HG02973 (cell line): ENCODE results near the gene POTEG.
"Not testable (repeated sequence)": the region's sequence is repeated elsewhere in the genome, so short reads cannot be mapped to it uniquely, and the experiment has no call there.

Source experiments
- ATAC-seq: cut with Tn5 transposase; IDR thresholded peaks from one replicate; pipeline ENCODE4 v1.9.1; 2021; ENCODE audit warnings: moderate library complexity; ENCODE audit not compliant: unreplicated experiment

POTEG gene

GRCh38 chr14:19434241-19434640 is at the start of gene POTEG:
Gene POTEG, minus strand, starts transcription at chr14:19434341. Its CDS starts 52 bp downstream, at chr14:19434289.
- ATAC-seq = not testable (repeated sequence)

DNA sequence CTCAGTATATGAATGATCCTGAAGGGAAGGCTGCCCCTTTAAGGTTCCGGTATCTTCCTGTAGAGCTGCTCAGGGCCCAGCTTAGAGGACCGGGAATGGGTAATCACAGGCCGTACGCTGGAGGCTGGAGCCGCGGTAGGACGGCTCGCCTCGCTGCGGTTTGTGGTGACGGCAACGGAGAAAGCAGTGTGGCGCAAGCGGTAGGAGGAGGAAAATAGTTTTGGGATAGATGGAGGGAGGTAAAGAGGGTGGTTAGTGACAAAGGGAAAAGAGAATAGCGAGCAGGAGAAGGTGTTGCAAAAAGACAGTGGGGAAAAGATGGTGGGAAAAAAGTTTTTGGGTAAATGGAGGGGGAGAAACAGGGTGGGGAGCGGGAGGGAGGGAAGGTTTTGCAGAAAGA is 48.0 kb upstream of the POTEG start:
- not testable (repeated sequence) for ATAC-seq

GRCh38 chr14:19481421-19481820 is 47.3 kb upstream of the POTEG start:
- ATAC-seq = not testable (repeated sequence)

DNA sequence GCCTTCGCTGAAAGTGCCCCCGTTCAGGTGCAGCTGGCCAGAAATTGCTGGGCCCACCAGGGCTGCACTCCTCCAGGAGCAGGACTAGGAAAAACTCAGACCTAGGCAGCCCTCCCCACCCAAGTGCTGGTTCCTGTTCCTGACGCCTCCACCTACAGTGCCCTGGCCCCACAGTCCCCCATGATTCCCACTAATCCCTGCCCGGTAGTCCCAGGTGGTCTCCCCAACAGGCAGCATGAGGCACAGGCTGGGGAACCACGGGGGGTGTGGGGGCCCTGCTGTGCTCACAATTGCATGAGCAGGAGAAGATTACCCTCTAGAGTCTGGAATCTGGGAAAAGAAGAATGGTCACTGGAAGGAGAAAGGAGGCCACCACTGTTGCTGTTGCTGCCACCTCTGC is 46.4 kb upstream of the POTEG start:
- ATAC-seq = not testable (repeated sequence)

DNA sequence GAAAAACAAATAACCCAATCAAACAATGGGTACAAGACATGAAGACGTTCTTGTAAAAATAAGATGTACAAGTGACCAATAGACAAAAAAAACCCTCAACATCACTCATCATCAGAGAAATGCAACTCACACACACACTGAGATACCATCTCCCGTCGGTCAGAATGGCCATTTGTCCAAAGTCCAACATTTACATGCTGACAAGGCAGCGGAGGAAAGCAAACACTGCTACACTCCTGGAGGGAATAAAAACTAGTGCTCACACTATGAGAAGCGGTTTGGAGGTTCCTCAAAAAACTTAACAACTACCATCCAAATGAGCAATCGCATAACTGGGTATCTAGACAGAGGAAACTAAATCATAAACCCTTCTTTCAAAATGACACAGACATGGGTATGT is 11.6 kb upstream of the POTEG start:
- not testable (repeated sequence) for ATAC-seq

- ATAC-seq = not testable (repeated sequence)
These were observed 5.7 kb upstream of the POTEG start for GRCh38 chr14:19439826-19440225.

- ATAC-seq = not testable (repeated sequence)
These were observed 5.1 kb upstream of the POTEG start for GRCh38 chr14:19439219-19439618.

DNA sequence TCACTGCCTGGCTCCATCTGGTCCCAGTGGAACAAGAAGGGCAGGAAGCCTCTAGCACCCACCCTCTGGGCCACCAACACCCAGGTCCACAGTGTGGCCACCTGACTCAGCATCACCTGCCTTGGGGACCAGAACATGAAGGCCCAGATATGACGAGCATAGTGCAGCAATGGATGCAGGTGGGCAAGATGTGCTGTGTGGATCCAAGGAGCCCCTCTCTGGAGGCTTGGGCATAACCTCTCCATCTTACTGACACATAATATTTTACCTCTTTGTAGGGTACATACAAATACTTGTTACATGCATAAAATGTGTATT is 2.9 kb upstream of the POTEG start:
- not testable (repeated sequence) for ATAC-seq

DNA sequence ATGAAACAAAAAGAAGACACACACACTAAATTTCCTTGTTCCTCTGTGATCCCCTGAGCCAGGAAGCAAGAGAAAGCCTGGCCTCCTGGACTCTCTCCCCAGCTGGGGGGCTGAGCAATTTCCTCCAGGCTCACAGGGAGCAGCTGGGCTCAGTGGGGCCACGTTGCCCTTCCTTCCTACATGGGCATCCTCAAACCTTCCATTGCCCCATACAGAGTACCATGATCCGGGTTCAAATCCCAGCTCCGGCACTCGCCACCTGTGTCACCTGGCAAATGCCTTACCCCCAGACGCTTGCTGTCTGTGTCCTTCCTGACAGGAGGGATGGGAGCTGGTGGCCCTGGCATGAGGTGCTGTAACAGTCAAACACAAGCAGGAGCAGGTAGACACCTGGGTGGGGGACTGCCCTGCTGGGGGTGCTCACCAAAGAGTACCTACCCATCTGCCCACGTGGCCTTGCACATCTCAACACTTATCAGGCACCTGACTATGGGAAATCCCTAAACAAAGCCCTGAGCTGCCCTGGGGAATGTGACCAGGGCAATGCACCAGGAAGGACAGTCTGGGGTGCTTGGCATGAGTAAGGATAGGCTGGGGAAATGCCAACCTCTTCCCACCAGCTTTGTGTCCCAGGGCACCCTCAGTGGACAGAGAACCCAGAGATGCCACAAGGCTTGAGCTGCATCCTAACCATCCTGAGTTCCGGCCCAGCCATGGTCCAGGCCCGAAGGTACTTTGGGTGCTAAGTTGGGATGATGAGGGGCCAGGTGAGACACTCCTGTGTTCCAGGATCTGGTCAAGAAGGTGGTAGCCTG is 2.4 kb upstream of the POTEG start:
- not testable (repeated sequence) for ATAC-seq

DNA sequence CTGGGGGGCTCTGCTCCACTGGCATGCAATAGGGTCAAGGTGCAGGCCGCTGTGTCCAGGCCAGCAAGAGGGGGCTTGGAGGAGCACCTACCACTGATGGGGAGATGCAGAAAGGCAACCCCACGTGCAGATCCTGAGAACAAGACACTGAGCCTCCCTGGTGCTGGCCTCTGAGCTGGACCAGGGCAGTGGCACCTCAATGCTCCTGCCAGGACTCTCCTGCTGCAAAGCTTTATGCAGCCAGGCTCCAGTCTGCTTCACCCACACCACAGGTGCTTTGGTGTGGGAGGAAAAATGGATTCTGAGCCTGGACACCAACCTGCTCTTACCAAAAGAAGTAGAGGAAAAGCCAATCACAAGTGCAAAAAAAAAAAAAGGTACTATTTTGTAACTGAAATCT is 1.7 kb upstream of the POTEG start:
- not testable (repeated sequence) for ATAC-seq

- ATAC-seq = not testable (repeated sequence)
These were observed 750 bp upstream of the POTEG start for GRCh38 chr14:19434891-19435290.

- ATAC-seq = not testable (repeated sequence)
These were observed 376 bp downstream of the POTEG start for GRCh38 chr14:19433765-19434164.

DNA sequence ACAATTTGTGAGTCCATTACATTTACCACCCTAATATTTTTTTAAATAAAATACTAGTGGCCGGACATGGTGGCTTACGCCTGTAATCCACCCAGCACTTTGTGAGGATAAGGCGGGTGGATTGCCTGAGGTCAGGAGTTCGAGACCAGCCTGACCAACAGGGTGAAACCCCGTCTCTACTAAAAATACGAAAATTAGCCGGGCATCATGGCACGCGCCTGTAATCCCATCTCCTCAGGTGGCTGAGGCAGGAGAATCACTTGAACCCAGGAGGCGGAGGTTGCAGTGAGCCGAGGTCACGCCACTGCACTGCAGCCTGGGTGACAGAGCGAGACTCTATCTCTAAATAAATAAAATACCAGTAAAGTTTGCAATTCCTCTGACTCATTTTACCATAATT is 25.6 kb downstream of the POTEG start:
- ATAC-seq = not testable (repeated sequence)

GRCh38 chr14:19402097-19402496 is 32.0 kb downstream of the POTEG start:
- not testable (repeated sequence) for ATAC-seq

DNA sequence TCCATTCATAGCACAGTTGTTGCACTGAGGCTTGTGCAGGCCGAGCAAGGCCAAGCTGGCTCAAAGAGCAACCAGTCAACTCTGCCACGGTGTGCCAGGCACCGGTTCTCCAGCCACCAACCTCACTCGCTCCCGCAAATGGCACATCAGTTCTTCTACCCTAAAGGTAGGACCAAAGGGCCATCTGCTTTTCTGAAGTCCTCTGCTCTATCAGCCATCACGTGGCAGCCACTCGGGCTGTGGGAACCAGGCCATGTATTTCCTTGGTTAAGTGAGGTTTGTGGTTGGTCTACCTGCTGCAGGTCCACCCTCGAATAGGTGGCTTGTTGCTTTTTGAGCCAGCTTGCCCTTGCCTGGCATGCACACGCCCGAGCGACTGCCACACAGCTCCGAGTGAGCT is 39.4 kb downstream of the POTEG start:
- not testable (repeated sequence) for ATAC-seq

- ATAC-seq = not testable (repeated sequence)
These were observed 43.9 kb downstream of the POTEG start for GRCh38 chr14:19390230-19390629.

DNA sequence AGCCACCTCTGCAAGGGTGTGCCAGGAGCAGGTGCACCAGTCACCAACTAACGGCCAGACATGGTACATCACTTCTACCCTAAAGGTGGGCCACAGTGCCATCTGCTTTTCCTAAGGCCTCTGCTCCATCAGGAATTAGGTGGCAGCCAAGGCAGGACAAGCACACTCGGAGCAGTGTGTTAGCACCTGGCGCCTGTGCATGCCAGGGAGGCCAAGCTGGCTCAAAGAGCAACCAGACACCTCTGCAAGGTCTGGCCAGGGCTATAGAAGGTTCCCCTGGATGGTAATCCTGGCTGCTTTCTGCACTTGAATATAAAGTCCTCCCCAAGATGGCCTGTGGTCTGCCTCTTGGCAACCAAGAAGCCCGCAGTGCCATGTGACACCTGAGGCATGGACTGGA is 45.4 kb downstream of the POTEG start:
- ATAC-seq = not testable (repeated sequence)

- ATAC-seq = not testable (repeated sequence)
These were observed 47.1 kb downstream of the POTEG start for GRCh38 chr14:19386996-19387395.

DNA sequence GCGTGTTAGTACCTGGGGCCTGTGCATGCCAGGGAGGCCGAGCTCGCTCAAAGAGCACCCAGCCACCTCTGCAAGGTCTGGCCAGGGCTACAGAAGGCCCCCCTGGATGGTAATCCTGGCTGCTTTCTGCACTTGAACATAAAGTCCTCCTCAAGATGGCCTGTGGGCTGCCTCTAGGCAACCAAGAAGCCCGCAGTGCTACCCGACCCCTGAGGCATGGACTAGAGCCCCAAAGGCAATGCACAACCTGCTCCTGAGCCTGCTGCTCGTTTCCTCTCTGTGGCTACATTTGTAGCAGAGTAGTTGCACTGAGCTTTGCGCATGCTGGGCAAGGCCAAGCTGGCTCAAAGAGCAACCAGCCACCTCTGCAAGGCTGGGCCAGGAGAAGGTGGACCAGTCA is 47.8 kb downstream of the POTEG start:
- ATAC-seq = not testable (repeated sequence)

DNA sequence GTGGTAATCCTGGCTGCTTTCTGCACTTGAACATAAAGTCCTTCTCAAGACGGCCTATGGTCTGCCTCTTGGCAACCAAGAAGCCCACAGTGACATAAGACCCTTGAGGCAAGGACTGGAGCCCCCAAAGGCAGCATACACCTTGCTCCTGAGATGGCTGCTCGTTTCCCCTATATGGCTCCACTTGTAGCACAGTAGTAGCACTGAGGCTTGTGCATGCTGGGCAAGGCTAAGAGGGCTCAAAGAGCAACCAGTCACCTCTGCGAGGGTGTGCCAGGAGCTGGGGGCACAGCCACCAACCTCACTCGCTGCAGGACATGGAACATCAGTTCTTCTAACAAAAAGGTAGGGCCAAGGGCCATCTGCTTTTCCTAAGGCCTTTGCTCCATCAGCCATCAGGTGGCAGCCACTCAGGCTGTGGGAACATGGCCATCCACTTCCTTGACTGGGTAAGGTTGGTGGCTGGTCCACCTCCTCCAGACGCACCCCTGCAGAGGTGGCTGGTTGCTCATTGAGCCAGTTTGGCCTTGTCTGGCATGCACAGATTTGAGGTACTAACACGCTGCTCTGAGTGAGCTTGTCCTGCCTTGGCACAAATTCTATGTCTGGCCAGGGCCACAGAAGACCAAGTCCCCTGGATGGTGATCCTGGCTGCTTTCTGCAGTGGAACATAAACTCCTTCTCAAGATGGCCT is 49.9 kb downstream of the POTEG start:
- ATAC-seq = not testable (repeated sequence)

DNA sequence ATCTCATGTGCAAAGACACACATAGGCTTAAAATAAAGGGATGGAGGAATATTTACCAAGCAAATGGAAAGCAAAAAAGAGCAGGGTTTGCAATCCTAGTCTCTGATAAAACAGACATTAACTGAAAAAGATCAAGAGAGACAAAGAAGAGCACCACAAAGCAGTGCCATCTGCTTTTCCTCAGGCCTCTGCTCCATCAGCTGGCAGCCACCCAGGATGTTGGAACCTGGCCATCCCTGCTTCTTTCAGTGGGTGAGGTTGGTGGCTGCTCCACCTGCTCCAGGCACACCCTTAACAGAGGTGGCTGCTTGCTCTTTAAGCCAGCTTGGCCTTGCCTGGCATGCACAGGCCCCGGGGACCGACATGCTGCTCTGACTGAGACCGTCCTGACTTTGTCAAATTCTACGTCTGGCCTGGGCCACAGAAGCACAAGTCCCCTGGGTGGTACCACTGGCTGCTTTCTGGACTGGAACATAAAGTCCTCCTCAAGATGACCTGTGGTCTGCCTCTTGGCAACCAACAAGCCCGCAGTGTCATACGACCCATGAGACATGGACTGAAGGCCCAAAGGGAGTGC is 51.0 kb downstream of the POTEG start:
- not testable (repeated sequence) for ATAC-seq

DNA sequence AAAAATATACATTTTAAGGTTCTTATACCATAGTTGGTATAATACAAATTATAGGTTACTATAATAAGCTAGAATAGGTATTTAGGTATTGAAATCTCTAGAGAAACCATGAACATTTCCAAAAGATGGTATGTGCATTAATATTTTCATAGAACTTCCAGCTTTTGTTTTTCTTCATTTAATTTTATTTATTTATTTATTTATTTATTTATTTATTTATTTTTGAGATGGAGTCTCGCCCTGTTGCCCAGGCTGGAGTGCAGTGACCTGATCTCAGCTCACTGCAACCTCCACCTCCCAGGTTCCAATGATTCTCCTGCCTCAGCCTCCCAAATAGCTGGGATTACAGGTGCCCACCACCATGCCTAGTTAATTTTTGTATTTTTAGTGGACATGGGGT is 54.0 kb downstream of the POTEG start:
- not testable (repeated sequence) for ATAC-seq
